HG03039 (cell line): ENCODE data around the gene ATRN.

ENCODE experiments used
- ATAC-seq: cut with Tn5 transposase; IDR thresholded peaks from one replicate; pipeline ENCODE4 v1.9.1; 2021; ENCODE audit warnings: mild to moderate bottlenecking, moderate library complexity; ENCODE audit not compliant: unreplicated experiment

The ATRN gene

DNA sequence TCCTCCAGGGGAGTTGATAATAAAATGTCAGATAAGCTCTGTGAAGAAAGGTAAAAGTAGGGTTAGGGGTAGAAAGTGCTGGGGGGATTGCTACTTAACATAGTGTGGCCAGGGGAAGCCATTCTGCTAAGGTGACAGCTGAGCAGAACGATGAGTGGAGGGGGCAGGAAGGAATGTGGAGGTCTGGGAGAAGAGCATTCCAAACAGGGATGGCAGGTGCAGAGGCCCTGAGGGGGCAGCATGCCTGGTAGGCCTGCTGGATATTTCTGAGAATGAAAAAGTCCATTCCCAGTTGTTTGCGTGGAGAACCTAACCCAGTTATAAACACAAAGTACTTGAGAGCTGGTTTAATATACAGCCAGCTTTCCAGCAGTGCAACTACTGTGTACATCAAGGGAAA is 183.1 kb downstream of the ATRN start:
- no peak for ATAC-seq

DNA sequence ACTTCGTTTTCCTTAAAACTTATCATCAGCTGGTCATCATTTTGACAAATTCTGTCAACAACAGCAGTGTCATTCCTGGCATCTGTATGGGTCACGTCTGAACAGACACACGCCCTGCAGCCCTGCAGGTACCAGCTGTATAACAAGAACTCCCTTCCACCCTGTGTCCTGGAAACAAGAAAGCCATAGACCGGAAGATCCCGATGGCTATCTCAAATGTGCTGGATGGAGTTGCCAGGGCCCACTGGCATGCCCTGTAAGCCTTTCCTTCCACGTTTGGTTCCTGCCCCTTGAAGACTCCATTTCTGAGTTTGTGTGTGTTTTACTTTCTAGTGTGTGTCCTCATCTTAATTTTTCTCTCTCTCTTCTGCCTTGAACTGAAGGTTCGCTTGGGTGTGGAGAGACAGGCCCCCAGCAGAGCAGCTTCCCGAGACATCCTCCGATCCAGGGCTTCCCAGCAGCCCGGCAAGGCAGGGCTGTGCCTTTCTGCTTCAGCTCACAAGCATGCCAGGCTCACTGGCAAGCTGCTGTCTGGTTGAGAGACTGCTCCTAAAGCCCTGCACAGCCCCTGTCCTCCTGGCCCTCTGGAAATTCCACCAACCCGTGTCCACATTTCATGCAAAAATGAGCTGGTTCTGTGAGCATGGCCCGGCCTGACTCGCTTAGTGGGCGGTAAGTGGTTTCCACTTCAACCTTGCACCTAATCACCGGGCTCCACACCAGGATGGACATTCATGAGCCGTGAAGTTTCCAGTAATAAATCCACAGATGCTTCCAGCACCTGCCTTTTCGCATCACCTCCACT is 183.7 kb downstream of the ATRN start:
- no peak for ATAC-seq

- no peak for ATAC-seq
Measured at GRCh38 chr20:3655131-3655405, 184.2 kb downstream of the ATRN start.

- ATAC-seq: no peak
Measured at GRCh38 chr20:3658019-3658715, 187.3 kb downstream of the ATRN start.

DNA sequence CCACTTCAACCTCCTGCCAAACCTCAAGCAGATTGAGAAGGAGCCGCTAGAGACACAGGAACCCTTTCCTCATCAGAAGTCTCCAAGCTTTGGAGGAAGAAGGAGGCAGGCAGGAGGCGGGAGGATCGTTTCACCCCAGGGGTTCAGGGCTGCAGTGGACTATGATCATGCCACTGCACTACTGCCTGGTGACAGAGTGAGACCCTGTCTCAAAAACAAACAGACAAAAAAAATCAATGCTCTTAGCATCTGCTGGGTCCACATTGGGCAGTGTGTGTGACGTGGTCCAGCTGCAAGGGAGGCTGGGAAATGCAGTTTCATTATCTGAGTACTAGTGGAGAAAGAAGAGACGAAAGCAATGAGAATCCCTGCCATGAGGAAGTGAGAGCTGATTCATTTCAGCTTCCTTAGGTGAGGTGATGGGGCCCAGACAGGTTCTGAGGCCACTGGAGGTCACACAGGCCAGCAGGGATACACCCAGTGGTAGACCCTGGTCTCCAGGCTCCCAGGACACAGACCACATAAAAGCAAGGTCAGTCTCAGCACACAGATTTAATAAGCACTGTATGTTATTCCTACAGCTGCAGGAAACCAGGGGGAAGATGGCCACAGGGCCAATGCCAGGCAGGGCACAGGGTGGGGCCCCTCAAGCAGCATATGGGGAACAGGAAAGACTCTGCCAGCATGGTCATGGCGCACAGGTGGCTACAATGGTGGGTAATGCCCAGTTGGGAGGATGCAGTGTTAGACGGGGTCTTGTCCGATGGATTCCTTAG is 188.1 kb downstream of the ATRN start:
- peak; percentile 81 for ATAC-seq

- no peak for ATAC-seq
Measured at GRCh38 chr20:3659492-3660261, 188.9 kb downstream of the ATRN start.

DNA sequence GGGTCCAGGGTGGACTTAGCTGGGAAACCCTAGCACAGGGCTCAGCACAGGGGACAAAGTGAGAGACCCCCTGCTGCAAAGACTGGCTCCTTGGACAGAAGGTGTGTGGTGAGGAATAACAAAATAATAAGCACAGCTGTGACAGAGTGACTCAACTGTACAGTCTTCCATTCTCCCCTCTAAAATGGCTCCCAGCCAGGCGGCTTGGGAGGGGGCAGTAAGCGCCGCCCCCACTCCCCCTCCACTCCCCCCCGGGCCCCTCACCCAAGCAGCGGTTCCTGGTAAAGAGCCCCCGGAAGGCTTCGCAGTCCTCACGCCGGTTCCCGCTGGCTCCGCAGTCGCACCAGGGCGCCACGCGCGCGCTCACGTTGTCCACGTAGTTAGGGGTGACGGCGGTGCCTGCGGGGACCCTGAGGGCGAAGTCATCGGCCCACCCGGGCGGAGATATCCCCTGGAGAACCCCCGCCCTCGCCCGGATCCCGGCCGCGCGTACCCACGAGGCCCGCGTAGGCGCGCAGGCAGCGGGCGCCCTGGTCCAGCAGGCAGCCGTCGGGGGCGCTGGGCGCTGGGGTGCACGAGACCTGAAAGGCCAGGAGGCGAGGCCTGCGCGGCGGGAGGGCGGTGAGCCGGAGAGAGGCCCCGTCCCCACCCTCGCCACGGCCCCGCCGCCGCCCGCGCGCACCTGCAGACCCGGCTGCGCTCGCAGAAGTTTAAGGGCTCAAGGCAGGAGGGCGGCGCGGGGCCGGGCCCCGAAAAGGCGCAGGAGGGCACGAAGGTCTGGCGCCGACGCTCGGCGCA is 189.6 kb downstream of the ATRN start:
- no peak for ATAC-seq

- no peak for ATAC-seq
Measured at GRCh38 chr20:3661060-3661813, 190.4 kb downstream of the ATRN start.

GRCh38 chr20:3661814-3662665 is 191.2 kb downstream of the ATRN start:
- no peak for ATAC-seq

DNA sequence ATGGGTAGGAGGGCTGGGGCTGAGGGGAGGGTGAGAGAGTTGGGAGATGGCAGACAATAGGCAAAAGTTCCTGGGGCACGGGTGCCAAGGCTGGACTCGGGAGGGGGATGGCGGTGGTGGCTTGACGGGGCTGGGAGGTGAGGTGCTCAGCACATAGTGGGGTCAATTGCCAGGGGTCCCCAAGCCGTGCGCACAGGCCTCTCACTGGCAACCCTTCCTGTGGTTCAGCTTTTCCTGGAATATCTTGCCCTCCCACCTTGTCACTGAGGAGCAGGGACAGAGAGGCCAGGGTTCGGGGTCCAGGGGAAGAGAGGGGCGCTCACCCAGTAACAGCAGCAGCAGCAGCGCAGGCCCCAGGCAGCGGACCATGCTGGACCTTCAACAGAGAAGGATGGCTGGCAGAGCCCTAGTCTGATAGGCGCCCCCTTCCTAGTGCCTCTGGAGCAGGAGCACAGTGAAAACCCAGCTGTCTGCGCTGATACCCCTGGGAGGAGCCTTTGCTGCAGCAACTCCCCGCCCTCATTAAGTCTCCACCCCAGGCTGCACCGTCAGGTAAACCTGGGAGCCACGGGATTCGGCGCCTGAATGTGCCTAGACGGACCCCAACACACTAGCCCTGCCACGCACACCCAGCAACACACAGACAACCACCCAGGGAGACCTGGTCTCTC is 192.3 kb downstream of the ATRN start, which contains the start of gene GFRA4:
Gene GFRA4 (minus strand): TSS at position 369 of the 671 bp plus-strand sequence. CDS start 0 bp downstream, at position 369.
- no peak for ATAC-seq

DNA sequence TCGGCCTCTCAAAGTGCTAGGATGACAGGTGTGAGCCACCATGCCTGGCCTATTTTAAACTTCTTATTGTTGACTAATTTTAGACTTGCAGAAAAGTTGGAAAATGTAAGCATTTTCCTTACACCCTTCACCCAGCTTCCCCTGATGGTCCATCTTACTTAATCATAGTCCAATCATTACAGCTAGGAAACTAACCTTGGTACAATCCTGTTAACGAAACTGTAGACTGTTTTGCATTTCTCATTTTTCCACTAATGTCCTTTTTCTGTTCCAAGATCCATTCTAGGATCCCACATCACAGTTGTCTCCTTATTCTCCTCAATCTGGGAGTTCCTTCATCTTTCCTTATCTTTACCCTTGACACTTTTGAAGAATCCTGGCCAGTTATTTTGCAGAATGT is 193.0 kb downstream of the ATRN start:
- no peak for ATAC-seq

GRCh38 chr20:3667434-3668037 is 196.7 kb downstream of the ATRN start:
- ATAC-seq: no peak

DNA sequence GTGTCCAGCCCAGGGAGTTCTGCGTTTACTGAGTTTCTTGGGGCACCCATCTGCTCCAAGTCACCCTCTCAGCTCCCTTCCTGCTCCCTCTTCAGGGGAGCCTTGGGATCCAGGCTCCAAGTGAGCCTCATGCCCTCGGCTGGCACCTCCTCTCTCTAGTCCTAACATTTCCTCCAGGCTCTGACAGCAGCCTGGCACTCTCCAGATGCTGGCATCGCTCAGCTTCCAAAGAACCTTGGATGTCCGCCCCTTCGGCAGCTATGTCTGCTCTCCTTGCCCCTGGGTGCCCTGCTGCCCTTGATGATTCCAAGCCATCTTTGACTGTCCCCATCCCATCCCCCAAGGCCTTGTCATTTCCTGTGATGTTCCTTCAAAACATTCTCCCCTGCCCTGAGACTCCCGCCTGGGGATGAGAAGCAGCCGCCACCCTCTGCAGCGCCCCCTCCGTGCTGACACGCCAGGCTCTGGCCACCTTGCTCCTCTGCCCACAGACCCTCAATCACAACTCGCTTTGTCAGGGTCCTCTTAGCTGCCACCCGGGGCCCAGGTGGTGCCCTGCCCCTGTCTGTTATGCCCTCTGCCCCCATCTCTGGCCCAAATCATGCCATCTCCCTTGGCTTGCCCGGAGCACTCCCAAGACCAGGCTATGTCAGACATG is 199.0 kb downstream of the ATRN start:
- ATAC-seq: no peak

- no peak for ATAC-seq
Measured at GRCh38 chr20:3670511-3670910, 199.7 kb downstream of the ATRN start.

GRCh38 chr20:3670945-3671344 is 200.1 kb downstream of the ATRN start:
- no peak for ATAC-seq

- no peak for ATAC-seq
Measured at GRCh38 chr20:3671986-3672546, 201.2 kb downstream of the ATRN start.
